Measurements from ENCODE around the gene BLOC1S5. TPM values are rescaled to one million over a fixed set of nuclear protein-coding genes. Genes with fewer than 3 reads are reported as not detected.

The BLOC1S5 gene
- total and polyA plus RNA-seq, 2 donors: 10.3 to 20.0 TPM

GRCh38 chr6:8084586-8084985 lies 20.4 kb upstream of the BLOC1S5 start:
- H3K4me3 ChIP-seq (ENCODE audit: low read length in 2 of 2): no peak overlapping the region
- no peaks in the 10 kb centered on the region for H3K4me1 ChIP-seq (ENCODE audit: control insufficient read depth in 2 of 2, insufficient read depth in 2 of 2, low read length in 2 of 2)
- DNase-seq (ENCODE audit: low read depth in 6 of 9, low spot score in 9 of 9): no peak
- peaks cover 19 to 43% of the 10 kb centered on the region in 2 donors for H3K36me3 ChIP-seq (ENCODE audit: control insufficient read depth in 2 of 2, insufficient read depth in 2 of 2, low read length in 1 of 2)
- H3K27ac ChIP-seq (ENCODE audit: low read depth in 1 of 2, low read length in 1 of 2): no peak overlapping the region
- no peaks in the 10 kb centered on the region for H3K27me3 ChIP-seq (ENCODE audit: control insufficient read depth in 2 of 2, insufficient read depth in 1 of 2, low read length in 1 of 2)
- 73% methylated on average over 4 of the region's 4 CpGs for WGBS
- H3K9me3 ChIP-seq (ENCODE audit: control insufficient read depth in 2 of 2, insufficient read depth in 1 of 2, low read length in 1 of 2): no peaks in the 10 kb centered on the region

DNA sequence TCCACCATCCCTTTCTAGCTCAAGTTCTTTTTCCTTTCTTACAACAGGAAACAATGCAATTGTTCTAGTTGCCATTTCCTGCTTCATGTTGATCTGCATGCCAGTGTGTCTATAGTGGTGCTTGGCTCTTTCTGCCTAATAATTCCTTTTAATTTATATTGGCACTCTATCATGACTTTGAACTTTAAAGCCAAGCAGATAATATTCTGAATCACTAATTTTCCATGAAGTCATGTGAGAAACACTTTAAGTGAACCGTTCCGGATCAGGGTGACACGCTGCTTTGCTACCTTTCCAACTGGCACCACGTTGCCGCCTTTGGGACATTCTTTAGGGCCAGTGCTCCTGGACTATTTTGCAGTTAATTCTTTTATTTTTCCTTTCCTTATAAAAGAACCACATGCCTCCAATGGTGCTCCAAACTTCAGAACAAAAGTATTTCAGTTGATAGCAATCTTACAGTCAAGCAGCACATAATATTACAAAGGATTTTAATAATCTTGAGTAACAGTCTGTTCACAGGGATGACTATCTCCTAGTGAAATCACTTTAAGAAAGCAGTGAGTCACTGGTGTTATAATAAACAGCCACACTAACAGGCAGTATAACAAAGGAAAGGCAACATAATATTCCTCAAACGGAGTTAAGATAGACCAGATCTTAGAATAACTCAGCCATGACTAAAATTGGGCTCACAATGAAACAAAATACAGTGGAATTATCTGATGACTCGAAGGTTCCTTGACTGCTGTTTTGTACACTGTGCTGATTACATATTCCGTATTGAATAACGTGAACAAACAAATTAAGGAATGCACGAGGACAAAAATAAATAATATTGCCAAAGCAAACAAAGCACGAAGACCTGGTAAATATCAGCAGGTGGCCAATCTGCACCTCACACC lies 19.0 kb upstream of the BLOC1S5 start:
- Histone ChIP-seq H3K9me3 (ENCODE audit: control insufficient read depth in 2 of 2, insufficient read depth in 1 of 2, low read length in 1 of 2) (no peaks in the 10 kb centered on the region), H3K27ac (ENCODE audit: low read depth in 1 of 2, low read length in 1 of 2) (no peak overlapping the region), H3K27me3 (ENCODE audit: control insufficient read depth in 2 of 2, insufficient read depth in 1 of 2, low read length in 1 of 2) (no peaks in the 10 kb centered on the region), H3K4me1 (ENCODE audit: control insufficient read depth in 2 of 2, insufficient read depth in 2 of 2, low read length in 2 of 2) (no peaks in the 10 kb centered on the region), H3K4me3 (ENCODE audit: low read length in 2 of 2) (no peak overlapping the region), H3K36me3 (ENCODE audit: control insufficient read depth in 2 of 2, insufficient read depth in 2 of 2, low read length in 1 of 2) (peaks cover 8 to 31% of the 10 kb centered on the region in 2 donors)
- DNase-seq (ENCODE audit: low read depth in 6 of 9, low spot score in 9 of 9): no peak
- WGBS: 86% methylated on average over 11 of the region's 11 CpGs

DNA sequence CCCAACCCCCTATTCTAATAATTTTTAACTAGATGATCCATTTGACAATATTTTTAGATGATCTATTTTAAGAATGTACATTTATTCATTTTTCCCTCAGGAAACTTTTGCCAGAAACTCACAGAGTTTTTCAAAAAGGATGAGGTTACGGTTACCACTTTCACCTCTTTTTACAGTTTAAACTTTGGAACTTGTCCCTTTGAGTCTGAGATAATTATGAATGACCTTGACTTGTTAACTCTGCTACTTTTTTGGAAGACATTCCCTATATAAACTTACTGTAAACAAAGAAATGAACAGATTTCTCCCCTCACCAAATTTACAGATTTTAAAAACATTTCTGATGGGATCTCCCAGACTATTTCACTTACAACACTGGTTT lies 18.4 kb upstream of the BLOC1S5 start:
- Histone ChIP-seq H3K36me3 (ENCODE audit: control insufficient read depth in 2 of 2, insufficient read depth in 2 of 2, low read length in 1 of 2) (peaks cover 1 to 26% of the 10 kb centered on the region in 2 donors), H3K27ac (ENCODE audit: low read depth in 1 of 2, low read length in 1 of 2) (no peak overlapping the region), H3K9me3 (ENCODE audit: control insufficient read depth in 2 of 2, insufficient read depth in 1 of 2, low read length in 1 of 2) (no peaks in the 10 kb centered on the region), H3K4me1 (ENCODE audit: control insufficient read depth in 2 of 2, insufficient read depth in 2 of 2, low read length in 2 of 2) (no peaks in the 10 kb centered on the region), H3K4me3 (ENCODE audit: low read length in 2 of 2) (no peak overlapping the region), H3K27me3 (ENCODE audit: control insufficient read depth in 2 of 2, insufficient read depth in 1 of 2, low read length in 1 of 2) (no peaks in the 10 kb centered on the region)
- DNase-seq (ENCODE audit: low read depth in 6 of 9, low spot score in 9 of 9): no peak
- WGBS: 99% methylated on average over 1 of the region's 1 CpG

DNA sequence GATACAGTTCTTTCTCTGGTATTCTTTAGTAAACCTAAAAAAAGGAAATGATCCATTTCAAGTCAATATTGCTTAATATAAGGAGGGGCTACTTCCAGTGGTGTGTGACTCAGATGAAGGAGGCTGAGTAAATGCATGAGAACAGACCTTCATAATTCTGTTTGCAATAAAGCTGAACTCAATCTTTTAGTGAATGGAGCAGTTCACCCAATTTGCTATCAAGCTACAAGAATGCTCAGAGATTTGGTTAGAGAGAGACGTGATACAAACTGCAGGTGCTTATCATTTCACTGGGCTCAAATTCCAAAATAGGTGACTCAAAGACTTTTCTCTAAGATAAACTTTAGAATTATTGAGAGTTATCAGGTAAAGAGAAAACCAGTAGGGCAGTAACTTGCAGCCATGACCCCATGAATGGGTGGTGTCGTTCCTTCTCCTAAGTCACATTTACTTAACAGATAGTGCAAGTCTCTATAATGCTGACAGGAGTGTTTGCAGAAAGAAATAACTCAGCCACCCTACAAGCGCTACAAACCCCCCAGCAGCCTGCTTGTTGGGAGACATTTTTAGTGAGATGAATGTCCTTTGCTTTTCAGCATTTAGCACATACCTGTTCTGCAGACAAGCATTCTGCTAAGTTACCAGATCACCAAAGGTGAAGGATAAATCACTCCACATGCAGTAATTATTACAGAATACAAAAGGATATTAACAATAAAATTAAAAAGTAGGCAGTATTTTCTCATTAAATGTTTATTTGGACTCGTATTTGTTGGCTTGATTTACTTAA lies 16.4 kb upstream of the BLOC1S5 start:
- no peak overlapping the region for H3K27ac ChIP-seq (ENCODE audit: low read depth in 1 of 2, low read length in 1 of 2)
- H3K36me3 ChIP-seq (ENCODE audit: control insufficient read depth in 2 of 2, insufficient read depth in 2 of 2, low read length in 1 of 2): peaks cover 0 to 12% of the 10 kb centered on the region in 2 donors
- WGBS: 97% methylated on average over 4 of the region's 4 CpGs
- H3K4me1 ChIP-seq (ENCODE audit: control insufficient read depth in 2 of 2, insufficient read depth in 2 of 2, low read length in 2 of 2): no peaks in the 10 kb centered on the region
- no peak for DNase-seq (ENCODE audit: low read depth in 6 of 9, low spot score in 9 of 9)
- no peak overlapping the region for H3K4me3 ChIP-seq (ENCODE audit: low read length in 2 of 2)
- H3K27me3 ChIP-seq (ENCODE audit: control insufficient read depth in 2 of 2, insufficient read depth in 1 of 2, low read length in 1 of 2): no peaks in the 10 kb centered on the region
- H3K9me3 ChIP-seq (ENCODE audit: control insufficient read depth in 2 of 2, insufficient read depth in 1 of 2, low read length in 1 of 2): no peaks in the 10 kb centered on the region

DNA sequence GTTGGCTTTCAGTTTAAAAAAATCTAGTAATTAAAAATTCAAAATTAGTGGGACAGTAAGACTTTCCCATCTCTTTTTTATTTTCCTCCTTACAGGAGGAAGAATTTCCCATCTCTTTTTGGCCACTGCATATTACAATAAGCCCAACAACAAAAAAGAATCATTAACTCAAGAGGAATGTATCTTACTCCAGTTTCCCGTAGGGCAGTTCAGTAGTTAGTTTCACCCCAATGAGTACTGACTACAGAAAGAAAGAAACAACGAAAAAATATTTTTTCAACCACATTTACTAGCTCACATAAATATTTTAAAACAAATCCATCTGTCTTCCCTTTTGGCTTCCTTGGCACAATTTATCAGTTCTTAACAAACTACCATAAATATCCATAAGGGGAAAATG lies 14.9 kb upstream of the BLOC1S5 start:
- no peak overlapping the region for H3K27ac ChIP-seq (ENCODE audit: low read depth in 1 of 2, low read length in 1 of 2)
- no peaks in the 10 kb centered on the region for H3K9me3 ChIP-seq (ENCODE audit: control insufficient read depth in 2 of 2, insufficient read depth in 1 of 2, low read length in 1 of 2)
- H3K36me3 ChIP-seq (ENCODE audit: control insufficient read depth in 2 of 2, insufficient read depth in 2 of 2, low read length in 1 of 2): peaks cover 0 to 12% of the 10 kb centered on the region in 2 donors
- H3K4me1 ChIP-seq (ENCODE audit: control insufficient read depth in 2 of 2, insufficient read depth in 2 of 2, low read length in 2 of 2): no peaks in the 10 kb centered on the region
- WGBS: 99% methylated on average over 2 of the region's 2 CpGs
- no peaks in the 10 kb centered on the region for H3K27me3 ChIP-seq (ENCODE audit: control insufficient read depth in 2 of 2, insufficient read depth in 1 of 2, low read length in 1 of 2)
- DNase-seq (ENCODE audit: low read depth in 6 of 9, low spot score in 9 of 9): no peak
- H3K4me3 ChIP-seq (ENCODE audit: low read length in 2 of 2): no peak overlapping the region

GRCh38 chr6:8077991-8078390 lies 13.8 kb upstream of the BLOC1S5 start:
- H3K27ac ChIP-seq (ENCODE audit: low read depth in 1 of 2, low read length in 1 of 2): no peak overlapping the region
- no peak overlapping the region for H3K4me3 ChIP-seq (ENCODE audit: low read length in 2 of 2)
- H3K27me3 ChIP-seq (ENCODE audit: control insufficient read depth in 2 of 2, insufficient read depth in 1 of 2, low read length in 1 of 2): no peaks in the 10 kb centered on the region
- H3K4me1 ChIP-seq (ENCODE audit: control insufficient read depth in 2 of 2, insufficient read depth in 2 of 2, low read length in 2 of 2): no peaks in the 10 kb centered on the region
- DNase-seq (ENCODE audit: low read depth in 6 of 9, low spot score in 9 of 9): no peak
- 96% methylated on average over 2 of the region's 2 CpGs for WGBS
- H3K36me3 ChIP-seq (ENCODE audit: control insufficient read depth in 2 of 2, insufficient read depth in 2 of 2, low read length in 1 of 2): peaks cover 0 to 5% of the 10 kb centered on the region in 2 donors
- no peaks in the 10 kb centered on the region for H3K9me3 ChIP-seq (ENCODE audit: control insufficient read depth in 2 of 2, insufficient read depth in 1 of 2, low read length in 1 of 2)

DNA sequence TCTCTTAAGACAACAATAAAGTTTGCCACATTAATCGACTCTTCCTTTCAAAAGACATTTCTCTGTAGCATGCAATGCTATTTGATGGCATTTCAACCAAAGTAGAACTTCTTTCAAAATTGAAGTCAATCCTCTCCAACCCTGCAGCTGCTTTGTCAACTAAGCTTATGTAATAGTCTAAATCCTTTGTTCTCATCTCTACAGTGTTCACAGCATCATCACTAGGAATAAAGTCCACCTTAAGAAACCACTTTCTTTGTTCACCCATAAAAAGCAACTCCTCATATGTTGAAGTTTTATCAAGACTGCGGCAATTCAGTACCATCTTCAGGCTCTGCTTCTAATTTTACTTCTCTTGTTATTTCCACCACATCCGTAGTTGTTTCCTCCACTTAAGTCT lies 11.5 kb upstream of the BLOC1S5 start:
- DNase-seq (ENCODE audit: low read depth in 6 of 9, low spot score in 9 of 9): peak in 2 of 9 donors; percentile 9 to 27
- H3K36me3 ChIP-seq (ENCODE audit: control insufficient read depth in 2 of 2, insufficient read depth in 2 of 2, low read length in 1 of 2): peaks cover 0 to 5% of the 10 kb centered on the region in 2 donors
- no peak overlapping the region for H3K27ac ChIP-seq (ENCODE audit: low read depth in 1 of 2, low read length in 1 of 2)
- no peaks in the 10 kb centered on the region for H3K4me1 ChIP-seq (ENCODE audit: control insufficient read depth in 2 of 2, insufficient read depth in 2 of 2, low read length in 2 of 2)
- H3K4me3 ChIP-seq (ENCODE audit: low read length in 2 of 2): no peak overlapping the region
- WGBS: 66% methylated on average over 3 of the region's 3 CpGs
- H3K9me3 ChIP-seq (ENCODE audit: control insufficient read depth in 2 of 2, insufficient read depth in 1 of 2, low read length in 1 of 2): no peaks in the 10 kb centered on the region
- no peaks in the 10 kb centered on the region for H3K27me3 ChIP-seq (ENCODE audit: control insufficient read depth in 2 of 2, insufficient read depth in 1 of 2, low read length in 1 of 2)

DNA sequence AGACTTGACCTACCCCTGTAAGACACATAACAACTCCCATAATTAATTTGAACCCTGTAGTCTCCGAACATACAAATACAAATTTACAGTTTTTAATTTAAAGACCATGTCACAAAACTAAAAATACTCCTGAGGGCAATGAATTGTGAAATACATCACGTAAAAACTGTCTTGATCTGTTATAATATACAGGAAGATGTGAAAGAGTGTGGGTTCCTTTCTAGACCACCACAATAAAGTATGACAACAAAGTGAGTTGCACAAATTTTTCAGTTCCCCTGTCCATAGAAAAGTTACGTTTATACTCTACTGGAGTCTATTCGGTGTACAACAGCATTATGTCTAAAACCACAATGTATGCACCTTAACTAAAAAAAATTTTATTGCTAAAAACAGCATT lies 11.0 kb upstream of the BLOC1S5 start:
- H3K4me3 ChIP-seq (ENCODE audit: low read length in 2 of 2): no peak overlapping the region
- H3K27me3 ChIP-seq (ENCODE audit: control insufficient read depth in 2 of 2, insufficient read depth in 1 of 2, low read length in 1 of 2): no peaks in the 10 kb centered on the region
- H3K9me3 ChIP-seq (ENCODE audit: control insufficient read depth in 2 of 2, insufficient read depth in 1 of 2, low read length in 1 of 2): no peaks in the 10 kb centered on the region
- no peaks in the 10 kb centered on the region for H3K4me1 ChIP-seq (ENCODE audit: control insufficient read depth in 2 of 2, insufficient read depth in 2 of 2, low read length in 2 of 2)
- H3K36me3 ChIP-seq (ENCODE audit: control insufficient read depth in 2 of 2, insufficient read depth in 2 of 2, low read length in 1 of 2): peaks cover 0 to 2% of the 10 kb centered on the region in 2 donors
- no peak for DNase-seq (ENCODE audit: low read depth in 6 of 9, low spot score in 9 of 9)
- WGBS: 74% methylated on average over 4 of the region's 4 CpGs
- H3K27ac ChIP-seq (ENCODE audit: low read depth in 1 of 2, low read length in 1 of 2): no peak overlapping the region

DNA sequence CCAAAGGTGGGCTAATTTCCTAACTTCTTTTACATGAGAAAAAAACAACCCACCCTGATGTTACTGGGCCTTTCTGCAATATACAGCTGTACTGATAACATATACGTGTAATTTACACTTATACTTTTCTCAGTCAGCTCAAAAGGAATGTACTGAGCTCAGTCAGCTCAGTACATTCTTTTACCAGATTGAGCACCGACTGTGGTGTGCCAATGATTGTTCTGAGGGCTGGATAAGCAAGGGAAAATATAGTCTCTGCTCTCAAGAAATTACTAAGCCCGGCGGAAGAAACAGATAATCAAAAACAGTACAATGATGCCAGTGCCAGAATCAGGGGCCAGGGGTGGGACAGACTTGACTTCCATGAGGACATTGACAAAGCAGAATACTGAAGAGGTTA lies 10.0 kb upstream of the BLOC1S5 start:
- no peak for DNase-seq (ENCODE audit: low read depth in 6 of 9, low spot score in 9 of 9)
- Histone ChIP-seq H3K27ac (ENCODE audit: low read depth in 1 of 2, low read length in 1 of 2) (no peak overlapping the region), H3K27me3 (ENCODE audit: control insufficient read depth in 2 of 2, insufficient read depth in 1 of 2, low read length in 1 of 2) (no peaks in the 10 kb centered on the region), H3K9me3 (ENCODE audit: control insufficient read depth in 2 of 2, insufficient read depth in 1 of 2, low read length in 1 of 2) (no peaks in the 10 kb centered on the region), H3K4me3 (ENCODE audit: low read length in 2 of 2) (no peak overlapping the region), H3K36me3 (ENCODE audit: control insufficient read depth in 2 of 2, insufficient read depth in 2 of 2, low read length in 1 of 2) (peaks cover 0 to 1% of the 10 kb centered on the region in 2 donors), H3K4me1 (ENCODE audit: control insufficient read depth in 2 of 2, insufficient read depth in 2 of 2, low read length in 2 of 2) (no peaks in the 10 kb centered on the region)
- 96% methylated on average over 4 of the region's 4 CpGs for WGBS
